NCI-H526 (cell line): Measurements from ENCODE around the gene FANK1.
A peak's percentile ranks its signal among the peaks of the same experiment; 100 is the strongest.
"Not testable (repeated sequence)": the region's sequence is repeated elsewhere in the genome, so short reads cannot be mapped to it uniquely, and the experiment has no call there.

Experiments
- DNase-seq, 2 experiments: peaks; one replicate each; lab custom pipeline; 2025; lab: John Stamatoyannopoulos, UW

FANK1 gene

GRCh38 chr10:126021833-126022500, 125.6 kb downstream of the FANK1 start:
- no peak for DNase-seq

GRCh38 chr10:126022841-126023240, 126.5 kb downstream of the FANK1 start:
- no peak for DNase-seq

- DNase-seq: no peak
Measured at GRCh38 chr10:126027692-126028091, 131.3 kb downstream of the FANK1 start.

- no peak for DNase-seq
Measured at GRCh38 chr10:126029999-126030398, 133.6 kb downstream of the FANK1 start.

GRCh38 chr10:126034586-126034985, 138.2 kb downstream of the FANK1 start:
- DNase-seq: no peak

- no peak for DNase-seq
Measured at GRCh38 chr10:126036515-126036914, 140.2 kb downstream of the FANK1 start.

GRCh38 chr10:126037946-126038345, 141.6 kb downstream of the FANK1 start:
- DNase-seq: no peak

- DNase-seq: no peak
Measured at GRCh38 chr10:126041117-126041516, 144.8 kb downstream of the FANK1 start.

- peak in 1 of 2 experiments; percentile 5 for DNase-seq
Measured at GRCh38 chr10:126041804-126042231, 145.5 kb downstream of the FANK1 start.

GRCh38 chr10:126042354-126042753, 146.0 kb downstream of the FANK1 start:
- no peak for DNase-seq

GRCh38 chr10:126042906-126043305, 146.5 kb downstream of the FANK1 start:
- no peak for DNase-seq

GRCh38 chr10:126043389-126043788, 147.0 kb downstream of the FANK1 start:
- DNase-seq: no peak

GRCh38 chr10:126045861-126046260, 149.5 kb downstream of the FANK1 start:
- no peak for DNase-seq

GRCh38 chr10:126046831-126047230, 150.5 kb downstream of the FANK1 start:
- no peak for DNase-seq

GRCh38 chr10:126047749-126048148, 151.4 kb downstream of the FANK1 start:
- DNase-seq: not testable (repeated sequence)

GRCh38 chr10:126049759-126050700, 153.7 kb downstream of the FANK1 start:
- no peak for DNase-seq

GRCh38 chr10:126052171-126052570, 155.8 kb downstream of the FANK1 start:
- no peak for DNase-seq

- DNase-seq: no peak
Measured at GRCh38 chr10:126054191-126054590, 157.8 kb downstream of the FANK1 start.

- no peak for DNase-seq
Measured at GRCh38 chr10:126057494-126057893, 161.1 kb downstream of the FANK1 start.

GRCh38 chr10:126058104-126058503, 161.7 kb downstream of the FANK1 start:
- no peak for DNase-seq

- DNase-seq: no peak
Measured at GRCh38 chr10:126058507-126058906, 162.1 kb downstream of the FANK1 start.
